ENCODE data around the gene VRK2.
"Not testable (repeated sequence)": the region's sequence is repeated elsewhere in the genome, so short reads cannot be mapped to it uniquely, and the experiment has no call there.

Gene VRK2

DNA sequence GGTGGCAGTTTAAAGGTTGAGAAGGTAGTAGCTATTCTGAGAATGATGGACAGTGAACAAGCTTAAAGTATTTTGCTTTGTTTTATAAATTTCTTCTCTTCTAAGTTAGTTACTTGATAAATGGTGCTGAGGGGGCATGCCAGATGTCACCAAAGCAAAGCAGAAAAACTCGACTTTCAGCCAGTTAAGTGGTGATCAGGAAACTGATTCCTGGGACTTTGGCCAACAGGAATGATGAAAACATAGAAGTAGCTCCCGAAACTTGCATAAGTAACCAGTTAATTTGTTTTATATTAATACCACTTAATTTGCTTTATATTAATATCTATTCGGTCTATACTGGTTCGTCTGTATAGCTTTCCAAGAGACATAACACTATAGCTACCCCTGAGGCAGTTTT, 111.9 kb downstream of the VRK2 start:
- no peak for DNase-seq (ENCODE audit: low read depth in 3 of 3)

DNA sequence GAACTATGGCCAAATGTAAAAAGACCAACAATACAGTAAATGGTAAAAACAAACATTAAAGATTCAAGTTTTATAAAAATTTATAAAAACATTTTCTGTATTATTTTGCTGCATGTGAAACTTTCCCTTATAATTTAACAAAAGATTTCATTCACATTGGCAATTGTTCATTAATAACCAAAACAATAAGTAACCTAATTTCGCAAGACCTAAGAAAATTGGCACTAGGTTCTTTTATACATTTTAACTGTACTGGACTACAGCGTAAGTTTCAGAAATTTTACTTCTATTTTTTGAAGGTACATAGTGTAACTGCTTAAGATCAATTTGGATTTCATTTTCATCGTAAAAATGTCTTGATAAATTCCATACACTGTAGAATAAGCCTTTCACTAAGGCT, 117.3 kb downstream of the VRK2 start:
- no peak for DNase-seq (ENCODE audit: low read depth in 3 of 3)

- not testable (repeated sequence) for DNase-seq (ENCODE audit: low read depth in 3 of 3)
Measured at GRCh38 chr2:58168130-58168529, 121.5 kb downstream of the VRK2 start.

DNA sequence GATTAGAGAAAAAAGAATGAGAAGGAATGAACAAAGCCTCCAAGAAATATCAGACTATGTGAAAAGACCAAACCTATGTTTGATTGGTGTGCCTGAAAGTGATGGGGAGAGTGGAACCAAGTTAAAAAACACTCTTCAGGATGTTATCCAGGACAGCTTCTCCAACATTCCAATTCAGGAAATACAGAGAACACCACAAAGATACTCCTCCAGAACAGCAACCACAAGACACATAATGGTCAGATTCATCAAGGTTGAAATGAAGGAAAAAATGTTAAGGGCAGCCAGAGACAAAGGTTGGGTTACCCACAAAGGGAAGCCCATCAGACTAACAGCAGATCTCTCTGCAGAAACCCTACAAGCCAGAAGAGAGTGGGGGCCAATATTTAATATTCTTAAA, 123.2 kb downstream of the VRK2 start:
- DNase-seq (ENCODE audit: low read depth in 3 of 3): not testable (repeated sequence)

DNA sequence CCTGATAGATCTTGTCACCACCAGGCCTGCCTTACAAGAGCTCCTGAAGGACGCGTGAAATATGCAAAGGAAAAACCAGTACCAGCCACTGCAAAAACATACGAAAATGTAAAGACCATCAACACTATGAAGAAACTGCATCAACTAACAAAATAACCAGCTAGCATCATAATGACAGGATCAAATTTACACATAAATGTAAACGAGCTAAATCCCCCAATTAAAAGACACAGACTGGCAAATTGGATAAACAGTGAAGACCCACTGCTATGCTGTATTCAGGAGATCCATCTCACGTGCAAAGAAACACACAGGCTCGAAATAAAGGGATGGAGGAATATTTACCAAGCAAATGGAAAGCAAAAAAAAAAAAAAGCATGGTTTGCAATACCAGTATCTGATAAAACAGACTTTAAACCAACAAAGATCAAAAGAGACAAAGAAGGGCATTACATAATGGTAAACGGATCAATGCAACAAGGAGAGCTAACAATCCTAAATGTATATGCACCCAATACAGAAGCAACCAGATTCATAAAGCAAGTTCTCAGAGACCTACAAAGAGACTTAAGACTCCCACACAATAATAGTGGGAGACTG, 123.8 kb downstream of the VRK2 start:
- DNase-seq (ENCODE audit: low read depth in 3 of 3): not testable (repeated sequence)

GRCh38 chr2:58171831-58172230, 125.2 kb downstream of the VRK2 start:
- not testable (repeated sequence) for DNase-seq (ENCODE audit: low read depth in 3 of 3)

DNA sequence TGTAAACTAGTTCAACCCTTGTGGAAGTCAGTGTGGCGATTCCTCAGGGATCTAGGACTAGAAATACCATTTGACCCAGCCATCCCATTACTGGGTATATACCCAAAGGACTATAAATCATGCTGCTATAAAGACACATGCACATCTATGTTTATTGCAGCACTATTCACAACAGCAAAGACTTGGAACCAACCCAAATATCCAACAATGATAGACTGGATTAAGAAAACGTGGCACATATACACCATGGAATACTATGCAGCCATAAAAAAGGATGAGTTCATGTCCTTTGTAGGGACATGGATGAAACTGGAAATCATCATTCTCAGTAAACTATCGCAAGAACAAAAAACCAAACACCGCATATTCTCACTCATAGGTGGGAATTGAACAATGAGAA, 130.6 kb downstream of the VRK2 start:
- not testable (repeated sequence) for DNase-seq (ENCODE audit: low read depth in 3 of 3)

DNA sequence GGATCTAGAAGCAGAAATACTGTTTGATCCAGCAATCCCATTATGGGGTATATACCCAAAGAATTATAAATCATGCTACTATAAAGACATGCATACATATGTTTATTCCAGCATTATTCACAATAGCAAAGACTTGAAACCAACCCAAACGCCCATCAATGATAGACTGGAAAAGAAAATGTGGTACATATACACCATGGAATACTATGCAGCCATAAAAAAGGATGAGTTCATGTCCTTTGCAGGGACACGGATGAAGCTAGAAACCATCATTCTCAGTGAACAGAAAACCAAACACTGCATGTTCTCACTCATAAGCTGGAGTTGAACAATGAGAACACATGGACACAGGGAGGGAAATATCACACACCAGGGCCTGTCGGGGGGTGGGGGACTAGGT, 133.6 kb downstream of the VRK2 start:
- DNase-seq (ENCODE audit: low read depth in 3 of 3): not testable (repeated sequence)

GRCh38 chr2:58180635-58181034, 134.0 kb downstream of the VRK2 start:
- DNase-seq (ENCODE audit: low read depth in 3 of 3): no peak

GRCh38 chr2:58182527-58182926, 135.9 kb downstream of the VRK2 start:
- DNase-seq (ENCODE audit: low read depth in 3 of 3): no peak

DNA sequence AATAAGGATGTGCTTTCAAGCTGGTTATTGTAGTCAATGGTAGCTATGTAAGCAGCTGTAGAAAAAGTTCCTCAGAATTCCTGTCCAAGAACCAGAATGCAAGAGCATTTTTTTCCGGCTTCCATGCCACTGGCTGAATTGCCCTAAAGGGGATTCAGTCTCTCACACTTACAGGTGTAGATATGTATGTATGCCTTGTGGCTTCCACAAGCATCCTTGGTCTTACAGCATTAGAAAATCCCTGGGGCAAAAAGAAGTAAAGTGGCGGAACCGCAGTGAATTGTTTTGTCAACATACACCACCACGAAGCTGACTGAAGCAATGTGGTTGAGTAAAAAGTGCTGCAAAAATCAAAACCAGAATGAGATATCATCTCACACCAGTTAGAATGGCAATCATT, 139.9 kb downstream of the VRK2 start:
- DNase-seq (ENCODE audit: low read depth in 3 of 3): no peak

- not testable (repeated sequence) for DNase-seq (ENCODE audit: low read depth in 3 of 3)
Measured at GRCh38 chr2:58187022-58187421, 140.4 kb downstream of the VRK2 start.

DNA sequence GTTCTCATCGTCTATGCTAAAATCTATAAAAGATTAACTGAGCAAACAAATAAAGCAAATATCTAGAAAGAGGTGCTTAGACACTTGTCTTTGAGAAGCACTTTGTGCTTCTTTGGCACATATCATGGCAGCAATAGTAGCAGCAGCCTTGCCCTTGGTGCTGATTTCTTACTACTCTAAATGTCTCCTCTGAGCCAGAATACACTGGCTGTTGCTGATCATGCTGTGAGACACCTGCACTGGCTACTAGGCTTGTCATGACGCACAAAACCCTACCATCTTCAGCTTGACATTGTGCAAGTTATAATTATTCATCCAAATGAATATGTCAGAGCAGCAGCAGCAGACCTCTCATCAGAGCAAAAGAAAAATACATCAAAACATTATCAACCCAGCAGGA, 147.9 kb downstream of the VRK2 start:
- DNase-seq (ENCODE audit: low read depth in 3 of 3): no peak

- no peak for DNase-seq (ENCODE audit: low read depth in 3 of 3)
Measured at GRCh38 chr2:58195662-58196061, 149.1 kb downstream of the VRK2 start.

- no peak for DNase-seq (ENCODE audit: low read depth in 3 of 3)
Measured at GRCh38 chr2:58197894-58198293, 151.3 kb downstream of the VRK2 start.

DNA sequence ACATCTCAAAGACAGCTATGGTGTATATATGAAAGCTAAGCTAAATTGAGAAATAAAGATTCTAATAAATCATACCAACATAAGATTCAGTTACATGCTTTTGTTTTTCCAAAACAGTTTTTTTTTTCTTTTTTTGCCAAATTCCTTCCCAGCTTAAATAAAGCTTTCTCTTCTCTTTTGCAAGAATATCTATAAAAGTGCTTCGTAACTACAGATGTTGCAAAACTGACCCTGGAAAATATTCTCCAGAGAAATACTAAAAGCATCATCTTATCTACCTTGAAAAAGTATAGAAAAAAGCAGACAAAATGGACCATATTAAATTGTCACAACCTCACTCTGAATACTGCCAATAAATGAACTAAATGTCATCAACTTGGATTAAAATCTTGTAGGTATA, 155.8 kb downstream of the VRK2 start:
- DNase-seq (ENCODE audit: low read depth in 3 of 3): no peak

GRCh38 chr2:58203018-58203417, 156.4 kb downstream of the VRK2 start:
- DNase-seq (ENCODE audit: low read depth in 3 of 3): no peak

DNA sequence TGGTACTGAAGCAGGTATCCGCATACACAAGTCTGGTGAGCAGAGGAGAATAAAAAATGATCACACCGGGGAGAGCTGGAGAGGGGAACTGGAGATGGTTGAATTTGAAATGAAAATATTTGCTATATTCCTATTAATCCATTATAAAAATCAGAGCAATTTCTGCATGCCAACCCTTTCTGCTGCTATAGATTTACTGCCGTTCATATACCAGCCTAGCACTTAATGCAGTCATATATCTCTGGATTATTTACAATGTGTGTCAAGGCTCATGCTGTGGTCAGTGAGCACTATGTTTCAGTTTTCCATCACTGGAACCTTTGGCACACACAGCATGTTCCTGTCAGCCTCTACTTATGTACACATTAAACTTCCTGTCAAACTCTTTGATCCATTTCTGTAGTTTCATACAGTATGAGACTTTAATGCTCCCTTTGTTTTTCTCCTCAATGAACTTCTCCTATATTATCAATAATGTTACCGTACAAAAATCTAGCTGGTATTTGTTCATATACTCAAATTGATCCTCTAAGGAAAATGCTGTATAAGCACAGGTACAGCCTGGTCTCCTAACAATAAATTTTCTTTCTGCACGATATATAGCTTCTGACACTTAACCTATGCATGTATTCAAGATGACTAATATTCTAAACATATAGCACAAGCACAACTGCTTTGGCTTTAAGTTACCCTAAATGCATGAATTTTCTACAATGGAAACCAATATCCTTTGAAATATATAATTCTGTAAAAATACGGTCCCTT, 157.8 kb downstream of the VRK2 start:
- no peak for DNase-seq (ENCODE audit: low read depth in 3 of 3)

- no peak for DNase-seq (ENCODE audit: low read depth in 3 of 3)
Measured at GRCh38 chr2:58206785-58207184, 160.2 kb downstream of the VRK2 start.

DNA sequence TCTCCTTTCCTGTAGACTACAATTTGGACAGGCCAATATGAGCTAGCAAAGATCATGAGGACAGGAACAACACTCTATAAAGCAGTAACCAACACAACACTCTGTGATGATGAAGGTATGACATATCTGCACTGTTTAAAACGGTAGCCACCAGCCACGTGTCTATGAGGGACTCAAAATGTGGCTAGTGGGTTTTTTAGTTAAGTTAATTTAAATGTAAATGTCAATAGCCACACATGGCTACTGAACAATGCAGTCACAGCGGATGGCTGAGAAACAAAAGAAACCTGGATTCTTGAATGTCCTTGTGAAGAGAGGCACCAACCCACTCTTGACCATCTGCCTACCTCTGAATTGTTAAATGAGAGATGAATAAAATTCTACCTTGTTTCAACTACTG, 160.6 kb downstream of the VRK2 start:
- no peak for DNase-seq (ENCODE audit: low read depth in 3 of 3)

Measured in stimulated activated CD4-positive, alpha-beta T cell treated with anti-CD3 and anti-CD28 coated beads, TNF-alpha, amount 100 ng/mL, for 48 hours (primary cell).